ENCODE measurements around the gene NGDN.

Gene NGDN

GRCh38 chr14:23481362-23481970, 12.0 kb downstream of the NGDN start:
- no peak for DNase-seq
- no peak overlapping the region for H3K4me3 Mint-ChIP-seq
- H3K27me3 Mint-ChIP-seq, result no peaks in the 10 kb centered on the region
- no peak overlapping the region for H3K27ac Mint-ChIP-seq
- no peaks in the 10 kb centered on the region for H3K9me3 Mint-ChIP-seq
- H3K36me3 Mint-ChIP-seq (ENCODE audit: low read depth), result peaks cover 86% of the 10 kb centered on the region
- H3K4me1 Mint-ChIP-seq (ENCODE audit: low read depth), result peaks cover 8% of the 10 kb centered on the region

DNA sequence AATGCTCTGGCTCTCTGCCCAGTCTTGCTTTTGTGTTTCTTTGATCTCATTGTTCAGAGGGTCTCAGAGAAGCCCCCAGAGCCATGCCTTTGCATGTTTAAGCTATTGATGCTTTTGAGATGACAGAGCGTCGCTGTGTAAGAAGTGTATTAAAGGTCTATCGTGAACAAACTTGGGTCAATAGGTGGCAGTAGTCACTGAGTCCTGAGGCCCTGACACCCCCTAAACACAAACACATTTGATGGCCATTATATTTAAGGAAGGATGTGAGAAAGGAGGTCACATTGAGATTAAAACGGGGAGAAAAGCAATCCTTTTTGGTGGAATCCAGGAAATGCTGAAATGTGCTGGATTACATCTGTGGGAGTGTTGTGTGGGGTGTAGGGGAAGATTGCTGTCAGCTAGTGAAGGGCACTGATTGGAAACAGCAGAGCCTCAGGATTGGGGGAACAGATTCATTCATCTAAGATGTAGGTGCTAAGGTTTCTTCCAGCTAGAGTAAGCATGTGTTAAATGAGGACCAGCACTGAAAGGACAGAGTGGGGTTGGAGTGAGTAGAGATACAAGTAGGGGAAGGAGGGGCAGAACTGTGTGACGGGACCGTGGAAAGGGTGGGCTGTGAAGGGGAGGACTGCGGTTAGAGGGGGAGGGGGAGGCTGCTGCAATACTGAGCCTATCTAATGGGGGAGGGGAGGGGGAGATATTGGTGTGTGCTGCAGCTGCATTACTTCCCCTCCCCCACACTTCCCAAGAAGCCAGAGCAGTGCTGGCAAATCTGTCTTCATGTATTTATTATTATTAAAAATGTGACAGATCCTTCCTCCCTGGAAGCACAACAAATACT, 12.7 kb downstream of the NGDN start:
- H3K27ac Mint-ChIP-seq, result no peak overlapping the region
- peaks cover 7% of the 10 kb centered on the region for H3K4me1 Mint-ChIP-seq (ENCODE audit: low read depth)
- DNase-seq, result no peak
- no peaks in the 10 kb centered on the region for H3K27me3 Mint-ChIP-seq
- no peaks in the 10 kb centered on the region for H3K9me3 Mint-ChIP-seq
- peaks cover 86% of the 10 kb centered on the region for H3K36me3 Mint-ChIP-seq (ENCODE audit: low read depth)
- H3K4me3 Mint-ChIP-seq, result no peak overlapping the region

GRCh38 chr14:23482823-23483148, 13.3 kb downstream of the NGDN start:
- Mint-ChIP-seq H3K4me3 (no peak overlapping the region), H3K9me3 (no peaks in the 10 kb centered on the region), H3K36me3 (ENCODE audit: low read depth) (peaks cover 84% of the 10 kb centered on the region), H3K4me1 (ENCODE audit: low read depth) (peaks cover 3% of the 10 kb centered on the region), H3K27ac (no peak overlapping the region), H3K27me3 (no peaks in the 10 kb centered on the region)
- no peak for DNase-seq

DNA sequence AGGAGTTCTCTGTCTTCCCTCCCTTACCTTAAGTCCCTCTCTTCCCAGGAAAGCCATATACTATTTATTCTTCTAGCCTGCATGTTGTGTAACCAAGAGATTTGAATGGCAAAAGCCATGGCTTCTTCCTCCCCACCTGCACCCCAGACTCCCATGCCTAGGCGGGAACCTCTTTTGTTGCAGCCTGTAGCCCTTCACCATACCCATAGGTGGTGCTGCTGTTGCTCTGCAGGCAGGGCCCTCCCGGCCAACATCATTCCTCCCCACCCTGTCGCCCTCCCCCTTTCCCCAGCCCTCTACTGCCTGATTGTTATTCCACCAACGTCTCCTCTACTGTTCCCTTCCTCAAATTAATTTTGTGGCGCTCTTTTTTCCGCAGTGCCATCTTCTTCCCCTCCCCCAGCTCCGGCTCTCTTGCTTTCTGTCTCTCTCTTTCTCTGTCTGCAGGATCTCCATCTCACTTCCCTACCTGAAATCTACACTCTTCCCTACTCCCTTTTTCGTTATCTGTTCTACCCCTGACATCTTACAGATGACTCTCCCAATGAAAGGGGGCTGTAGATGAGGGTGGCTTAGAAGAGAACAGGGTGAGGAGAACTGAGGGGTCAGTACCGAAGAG, 13.8 kb downstream of the NGDN start:
- H3K27ac Mint-ChIP-seq, result no peak overlapping the region
- DNase-seq, result no peak
- H3K4me3 Mint-ChIP-seq, result no peak overlapping the region
- no peaks in the 10 kb centered on the region for H3K9me3 Mint-ChIP-seq
- H3K4me1 Mint-ChIP-seq (ENCODE audit: low read depth), result peaks cover under 1% of the 10 kb centered on the region
- H3K27me3 Mint-ChIP-seq, result no peaks in the 10 kb centered on the region
- H3K36me3 Mint-ChIP-seq (ENCODE audit: low read depth), result peaks cover 84% of the 10 kb centered on the region

GRCh38 chr14:23485326-23485725, 15.8 kb downstream of the NGDN start:
- no peaks in the 10 kb centered on the region for H3K4me1 Mint-ChIP-seq (ENCODE audit: low read depth)
- no peak overlapping the region for H3K4me3 Mint-ChIP-seq
- no peaks in the 10 kb centered on the region for H3K27me3 Mint-ChIP-seq
- H3K36me3 Mint-ChIP-seq (ENCODE audit: low read depth), result peaks cover 75% of the 10 kb centered on the region
- H3K9me3 Mint-ChIP-seq, result no peaks in the 10 kb centered on the region
- DNase-seq, result no peak
- H3K27ac Mint-ChIP-seq, result no peak overlapping the region

DNA sequence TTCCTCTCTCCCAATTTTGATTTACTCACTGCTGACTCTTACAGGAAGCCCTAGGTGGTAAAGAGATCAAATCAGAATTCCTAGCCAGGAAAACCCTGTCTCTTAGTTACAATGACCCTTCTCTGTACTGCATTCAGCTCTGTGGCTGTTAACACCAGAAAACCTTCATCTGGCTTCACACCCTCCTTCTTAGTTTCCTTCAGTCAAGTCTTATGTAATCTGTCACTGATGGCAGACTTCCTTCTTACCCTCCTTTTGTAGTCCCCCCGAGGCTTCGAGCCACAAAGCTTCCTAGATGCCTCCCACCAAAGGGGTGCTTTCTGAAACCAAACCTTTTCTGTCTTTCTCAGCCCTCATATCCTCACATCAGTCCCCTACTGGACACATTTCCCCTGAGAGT, 16.5 kb downstream of the NGDN start:
- Mint-ChIP-seq H3K27ac (peak overlapping the region; percentile 6), H3K4me3 (no peak overlapping the region), H3K4me1 (ENCODE audit: low read depth) (no peaks in the 10 kb centered on the region), H3K27me3 (no peaks in the 10 kb centered on the region), H3K9me3 (no peaks in the 10 kb centered on the region), H3K36me3 (ENCODE audit: low read depth) (peaks cover 69% of the 10 kb centered on the region)
- no peak for DNase-seq

GRCh38 chr14:23487216-23487615, 17.7 kb downstream of the NGDN start:
- Mint-ChIP-seq H3K4me3 (no peak overlapping the region), H3K27me3 (no peaks in the 10 kb centered on the region), H3K9me3 (no peaks in the 10 kb centered on the region), H3K36me3 (ENCODE audit: low read depth) (peaks cover 65% of the 10 kb centered on the region), H3K4me1 (ENCODE audit: low read depth) (no peaks in the 10 kb centered on the region), H3K27ac (no peak overlapping the region)
- DNase-seq, result no peak

DNA sequence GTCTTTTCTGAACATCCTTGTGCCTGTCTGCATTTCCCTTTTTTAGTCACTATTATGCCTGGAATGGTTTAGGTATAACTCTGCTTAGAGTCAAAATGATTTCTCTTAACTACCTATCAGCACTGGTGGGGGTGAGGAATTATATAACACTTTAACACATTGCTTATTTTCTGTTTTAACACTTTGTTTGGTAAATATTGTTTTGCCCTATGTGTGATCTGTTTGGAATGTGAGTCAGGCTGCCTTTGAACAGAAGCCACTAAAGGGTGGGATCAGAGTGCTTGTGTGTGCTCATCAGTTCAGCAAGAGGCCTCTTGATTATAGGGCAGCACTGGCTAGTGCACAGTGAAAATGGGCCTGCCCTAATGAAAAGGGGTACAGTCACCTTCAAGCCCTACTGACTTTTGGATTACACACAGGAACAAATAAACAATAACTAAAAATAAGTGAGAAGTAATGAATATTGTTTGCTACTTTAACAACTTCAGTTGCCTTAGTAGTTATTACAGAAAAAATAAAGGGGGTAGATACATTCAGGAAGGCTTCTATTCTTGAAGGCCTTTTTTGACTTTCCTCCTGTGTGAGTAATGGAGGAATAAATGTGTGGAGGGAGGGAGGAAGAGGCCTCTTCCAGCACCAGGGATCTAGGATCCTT, 23.2 kb downstream of the NGDN start:
- peaks cover 34% of the 10 kb centered on the region for H3K36me3 Mint-ChIP-seq (ENCODE audit: low read depth)
- H3K27me3 Mint-ChIP-seq, result no peaks in the 10 kb centered on the region
- no peaks in the 10 kb centered on the region for H3K9me3 Mint-ChIP-seq
- H3K27ac Mint-ChIP-seq, result no peak overlapping the region
- no peaks in the 10 kb centered on the region for H3K4me1 Mint-ChIP-seq (ENCODE audit: low read depth)
- H3K4me3 Mint-ChIP-seq, result no peak overlapping the region
- DNase-seq, result no peak

DNA sequence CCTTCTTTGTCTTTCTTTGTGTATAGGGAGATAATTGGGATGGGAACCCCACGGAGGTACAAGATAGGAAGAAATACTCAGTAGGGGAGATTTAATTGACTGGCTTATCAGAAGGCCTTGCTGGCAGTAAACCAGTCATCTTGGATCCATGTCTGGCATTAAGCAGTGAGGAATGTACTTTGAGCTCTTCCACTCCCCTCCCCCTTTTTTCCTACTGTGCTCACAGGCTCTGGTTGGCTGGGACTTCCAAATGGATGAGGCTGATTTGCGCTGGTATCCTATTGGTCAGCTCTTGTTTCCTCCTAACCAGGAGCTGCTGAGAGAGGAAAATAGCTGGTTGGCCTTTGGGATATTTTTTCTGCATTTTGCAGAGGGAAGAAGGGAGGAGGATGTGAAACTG, 24.7 kb downstream of the NGDN start:
- no peak overlapping the region for H3K27ac Mint-ChIP-seq

DNA sequence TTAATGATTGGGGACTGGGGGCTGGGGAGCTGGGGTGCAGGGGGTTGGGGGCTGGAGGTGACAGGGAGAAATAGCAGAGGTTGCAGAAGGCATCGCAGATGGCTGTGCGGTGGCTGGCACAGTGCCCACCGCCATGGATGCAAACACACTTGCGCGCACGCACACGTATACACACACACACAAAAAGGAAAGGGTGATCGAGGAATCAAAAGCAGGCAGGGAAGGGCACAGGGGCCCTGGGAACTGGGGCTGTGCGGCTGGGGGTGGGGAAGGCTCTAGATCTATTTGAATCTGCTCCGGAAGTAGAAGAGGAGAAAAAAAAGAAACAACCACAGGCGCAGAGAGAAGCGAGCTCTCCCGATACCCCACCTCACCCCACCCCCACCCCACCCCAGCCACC, 42.7 kb downstream of the NGDN start:
- Mint-ChIP-seq H3K4me3 (peak overlapping the region; percentile 51), H3K4me1 (ENCODE audit: low read depth) (peaks cover 6% of the 10 kb centered on the region), H3K36me3 (ENCODE audit: low read depth) (no peaks in the 10 kb centered on the region), H3K27me3 (no peaks in the 10 kb centered on the region), H3K9me3 (no peaks in the 10 kb centered on the region), H3K27ac (peak overlapping the region; percentile 70)
- peak; percentile 36 for DNase-seq

More for the DNA sequence above, 24.7 kb downstream of the NGDN start:
- no peak for DNase-seq
- Mint-ChIP-seq H3K9me3 (no peaks in the 10 kb centered on the region), H3K27me3 (no peaks in the 10 kb centered on the region), H3K4me1 (ENCODE audit: low read depth) (no peaks in the 10 kb centered on the region), H3K4me3 (no peak overlapping the region), H3K36me3 (ENCODE audit: low read depth) (peaks cover 24% of the 10 kb centered on the region)

- H3K27ac Mint-ChIP-seq, result no peak overlapping the region
- H3K4me3 Mint-ChIP-seq, result no peak overlapping the region
- no peak for DNase-seq
- H3K36me3 Mint-ChIP-seq (ENCODE audit: low read depth), result no peaks in the 10 kb centered on the region
- no peaks in the 10 kb centered on the region for H3K27me3 Mint-ChIP-seq
- H3K4me1 Mint-ChIP-seq (ENCODE audit: low read depth), result peaks cover 6% of the 10 kb centered on the region
- no peaks in the 10 kb centered on the region for H3K9me3 Mint-ChIP-seq
These were observed 43.7 kb downstream of the NGDN start for GRCh38 chr14:23513005-23513817.

DNA sequence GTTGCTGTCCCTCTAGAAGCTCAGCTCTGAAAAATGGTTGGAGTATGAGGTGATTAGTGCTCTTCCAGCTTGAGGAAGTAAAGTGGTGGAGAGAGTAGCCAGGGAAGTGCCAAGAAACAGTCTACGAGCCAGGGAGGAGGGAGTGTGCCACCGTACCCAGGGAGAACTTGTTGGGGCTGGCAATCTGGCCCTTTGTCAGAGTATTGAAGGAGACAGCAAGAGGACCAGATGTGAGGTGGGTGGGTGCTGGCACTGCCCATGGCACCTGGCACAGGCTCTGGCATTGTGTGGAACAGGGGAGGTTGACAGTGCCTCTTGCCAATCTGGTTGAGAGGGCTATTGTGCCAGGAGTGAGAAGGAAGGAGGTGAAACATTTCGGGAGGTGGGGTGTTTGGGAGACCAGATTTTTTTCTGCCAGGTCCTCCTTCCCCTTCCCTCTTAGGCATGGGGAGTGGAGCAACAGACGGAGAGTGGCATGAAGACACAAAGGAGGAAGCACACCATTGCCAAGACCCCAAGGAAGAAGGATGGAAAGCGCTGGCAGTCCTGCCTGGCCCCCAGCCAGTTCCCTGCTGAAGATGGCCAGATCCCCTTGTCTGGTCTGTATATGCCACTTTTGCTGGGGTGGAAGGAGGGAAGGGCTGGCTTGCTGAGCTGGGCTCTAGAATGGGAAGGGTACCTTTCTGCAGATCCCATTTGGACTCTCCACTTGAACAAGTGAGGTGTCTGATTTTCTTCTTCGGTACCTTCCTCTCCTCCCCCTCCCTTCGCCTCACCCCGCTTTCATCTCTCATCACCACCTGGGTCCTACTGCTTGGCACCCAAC, 44.5 kb downstream of the NGDN start:
- H3K27ac Mint-ChIP-seq, result no peak overlapping the region
- no peaks in the 10 kb centered on the region for H3K36me3 Mint-ChIP-seq (ENCODE audit: low read depth)
- H3K4me3 Mint-ChIP-seq, result no peak overlapping the region
- H3K4me1 Mint-ChIP-seq (ENCODE audit: low read depth), result peaks cover 6% of the 10 kb centered on the region
- no peaks in the 10 kb centered on the region for H3K9me3 Mint-ChIP-seq
- no peaks in the 10 kb centered on the region for H3K27me3 Mint-ChIP-seq
- no peak for DNase-seq

DNA sequence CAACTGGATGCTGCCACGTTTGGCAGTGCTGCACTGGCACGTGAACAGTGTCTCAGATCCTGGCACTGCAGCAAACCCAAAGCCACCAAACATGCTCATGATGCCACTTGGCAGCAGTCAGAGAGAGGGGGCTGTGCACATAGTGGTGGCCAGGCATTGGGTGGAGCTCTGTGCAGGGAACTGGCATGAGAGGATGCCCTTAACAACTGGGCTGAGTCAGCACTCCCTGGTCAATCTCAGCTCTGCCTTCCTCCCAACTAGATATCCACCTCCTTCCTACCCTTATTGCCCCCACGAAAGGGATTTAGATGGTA, 45.1 kb downstream of the NGDN start:
- Mint-ChIP-seq H3K4me1 (ENCODE audit: low read depth) (peaks cover 6% of the 10 kb centered on the region), H3K4me3 (no peak overlapping the region), H3K9me3 (no peaks in the 10 kb centered on the region), H3K27me3 (no peaks in the 10 kb centered on the region), H3K36me3 (ENCODE audit: low read depth) (no peaks in the 10 kb centered on the region), H3K27ac (no peak overlapping the region)
- no peak for DNase-seq
